Gastrocnemius medialis (tissue), 4 donors: ENCODE results near the gene MLPH.

Experiments
- POLR2A ChIP-seq, 2 donors: fragments of 450-650 bp; IDR thresholded peaks; one replicate each; pipeline ENCODE4 v1.6.1; 2017; ENCODE audit warnings: antibody characterized with exemption in 2 of 2, mild to moderate bottlenecking in 2 of 2, moderate library complexity in 2 of 2
- TF ChIP-seq, protein P1 (sequence below), 5 experiments: fragments of 450-650 bp in 3 of 5; fragments of 200-600 bp in 2 of 5; sonication (generic) in 2 of 5; IDR thresholded peaks in 4 of 5; conservative IDR thresholded peaks in 1 of 5; 1 replicate in 4 of 5; 2 replicates in 1 of 5; pipeline ENCODE4 v1.5.1; 2016 to 2019; ENCODE audit warnings: antibody characterized with exemption in 5 of 5, mild to moderate bottlenecking in 3 of 5, moderate library complexity in 3 of 5

DNA sequence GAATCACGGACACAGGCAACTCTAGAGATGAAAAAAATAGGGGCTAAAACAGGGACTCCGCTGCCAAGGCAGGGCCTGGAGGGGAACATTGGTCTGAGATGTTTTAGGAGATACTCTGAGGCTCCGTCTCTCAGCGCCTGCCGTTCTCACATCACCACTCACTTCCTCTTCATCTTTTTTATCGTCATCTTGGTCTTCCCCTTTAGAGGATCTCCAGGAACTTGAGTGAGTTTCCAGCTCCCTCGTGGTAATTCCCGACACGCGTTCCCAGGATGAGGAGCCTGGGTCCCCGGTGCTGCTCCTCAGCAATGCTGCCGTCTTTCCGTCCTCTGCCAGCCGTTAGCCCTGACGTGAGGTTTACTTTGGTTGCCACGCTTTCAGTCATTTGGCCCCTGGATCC lies 16.1 kb downstream of the MLPH start:
- TF ChIP-seq, protein P1, sequence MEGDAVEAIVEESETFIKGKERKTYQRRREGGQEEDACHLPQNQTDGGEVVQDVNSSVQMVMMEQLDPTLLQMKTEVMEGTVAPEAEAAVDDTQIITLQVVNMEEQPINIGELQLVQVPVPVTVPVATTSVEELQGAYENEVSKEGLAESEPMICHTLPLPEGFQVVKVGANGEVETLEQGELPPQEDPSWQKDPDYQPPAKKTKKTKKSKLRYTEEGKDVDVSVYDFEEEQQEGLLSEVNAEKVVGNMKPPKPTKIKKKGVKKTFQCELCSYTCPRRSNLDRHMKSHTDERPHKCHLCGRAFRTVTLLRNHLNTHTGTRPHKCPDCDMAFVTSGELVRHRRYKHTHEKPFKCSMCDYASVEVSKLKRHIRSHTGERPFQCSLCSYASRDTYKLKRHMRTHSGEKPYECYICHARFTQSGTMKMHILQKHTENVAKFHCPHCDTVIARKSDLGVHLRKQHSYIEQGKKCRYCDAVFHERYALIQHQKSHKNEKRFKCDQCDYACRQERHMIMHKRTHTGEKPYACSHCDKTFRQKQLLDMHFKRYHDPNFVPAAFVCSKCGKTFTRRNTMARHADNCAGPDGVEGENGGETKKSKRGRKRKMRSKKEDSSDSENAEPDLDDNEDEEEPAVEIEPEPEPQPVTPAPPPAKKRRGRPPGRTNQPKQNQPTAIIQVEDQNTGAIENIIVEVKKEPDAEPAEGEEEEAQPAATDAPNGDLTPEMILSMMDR (IDR thresholded peaks at IDR 0.05 in 4 of 5, conservative IDR thresholded peaks at IDR 0.05 in 1 of 5) = no peak
- no peak for TF ChIP-seq POLR2A (IDR thresholded peaks at IDR 0.05)
